Measurements from ENCODE around the gene IRAK1. TPM values are rescaled to one million over a fixed set of nuclear protein-coding genes. Genes with fewer than 3 reads are reported as not detected.
A peak's percentile ranks its signal among the peaks of the same experiment; 100 is the strongest.
"Not testable (repeated sequence)": the region's sequence is repeated elsewhere in the genome, so short reads cannot be mapped to it uniquely, and the experiment has no call there.

IRAK1 gene
- total and polyA plus RNA-seq, 4 donors: 10.2 to 68.4 (median 46.9) TPM

DNA sequence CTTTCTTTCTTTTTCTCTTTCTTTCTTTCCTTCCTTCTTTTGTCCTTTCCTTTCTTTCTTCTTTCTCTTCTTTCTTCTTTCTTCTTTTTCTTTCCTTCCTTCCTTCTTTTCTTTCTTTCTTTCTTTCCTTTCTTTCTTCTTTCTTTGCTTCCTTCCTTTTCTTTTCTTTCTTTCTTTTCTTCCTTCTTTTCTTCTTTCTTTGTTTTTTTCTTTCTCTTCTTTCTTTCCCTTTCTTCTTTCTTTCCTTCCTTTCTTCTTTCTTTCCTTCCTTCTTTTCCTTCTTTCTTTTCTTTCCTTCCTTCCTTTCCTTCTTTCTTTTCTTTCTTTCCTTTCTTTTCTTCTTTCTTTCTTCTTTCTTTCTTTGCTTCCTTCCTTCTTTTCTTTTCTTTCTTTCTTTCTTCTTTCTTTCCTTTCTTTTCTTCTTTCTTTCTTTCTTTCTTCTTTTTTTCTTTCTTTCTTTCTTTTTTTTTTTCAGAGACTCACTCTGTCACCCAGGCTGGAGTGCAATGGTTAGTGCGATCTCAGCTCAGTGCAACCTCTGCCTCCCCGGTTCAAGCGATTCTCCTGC is 28.6 kb downstream of the IRAK1 start:
- H3K27ac ChIP-seq (ENCODE audit: low read depth, low read length): no peak overlapping the region
- WGBS (ENCODE audit: insufficient coverage): 100% methylated on average over 1 of the region's 3 CpGs
- H3K4me1 ChIP-seq (ENCODE audit: control insufficient read depth, insufficient read depth, low read length): no peaks in the 10 kb centered on the region
- no peaks in the 10 kb centered on the region for H3K9me3 ChIP-seq (ENCODE audit: control insufficient read depth, insufficient read depth, low read length)
- no peaks in the 10 kb centered on the region for H3K27me3 ChIP-seq (ENCODE audit: control insufficient read depth, insufficient read depth, low read length)
- no peaks in the 10 kb centered on the region for H3K36me3 ChIP-seq (ENCODE audit: control insufficient read depth, insufficient read depth, low read length)
- no peak overlapping the region for H3K4me3 ChIP-seq (ENCODE audit: low read depth, low read length)
- DNase-seq (ENCODE audit: low read depth in 4 of 6, low spot score in 6 of 6): no peak

DNA sequence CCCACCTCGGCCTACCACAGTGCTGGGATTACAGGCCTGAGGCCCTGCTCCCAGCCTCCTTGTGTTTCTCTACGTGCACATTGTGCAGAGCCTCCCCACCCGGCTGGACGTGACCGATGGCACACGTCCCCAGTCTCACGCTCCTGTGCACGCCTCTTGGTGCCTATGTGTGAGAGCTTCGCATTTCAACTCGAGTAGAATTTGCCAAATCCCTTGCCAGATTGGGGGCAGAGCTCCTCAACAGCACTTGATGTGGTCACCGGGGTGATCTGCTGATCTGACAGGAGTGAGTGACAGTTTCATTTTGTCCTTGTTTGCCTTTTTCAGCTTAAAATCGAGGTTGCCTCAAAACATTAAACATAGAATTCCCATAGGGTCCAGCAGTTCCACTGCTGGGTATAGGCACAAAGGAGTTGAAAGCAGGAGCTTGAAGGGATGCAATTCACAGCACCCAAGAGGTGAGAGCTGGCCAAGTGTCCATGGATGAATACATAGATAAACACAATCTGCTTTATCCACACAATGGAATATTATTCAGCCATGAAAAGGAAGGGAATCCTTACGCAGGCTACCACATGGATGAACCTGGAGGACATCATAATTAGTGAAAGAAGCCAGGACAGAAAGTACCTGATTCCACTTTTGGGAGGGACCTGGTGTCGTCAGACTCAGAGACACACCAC is 29.6 kb downstream of the IRAK1 start:
- no peaks in the 10 kb centered on the region for H3K9me3 ChIP-seq (ENCODE audit: control insufficient read depth, insufficient read depth, low read length)
- peaks cover 7% of the 10 kb centered on the region for H3K4me1 ChIP-seq (ENCODE audit: control insufficient read depth, insufficient read depth, low read length)
- H3K27ac ChIP-seq (ENCODE audit: low read depth, low read length): no peak overlapping the region
- whole genome bisulfite sequencing (ENCODE audit: insufficient coverage): 83% methylated on average over 10 of the region's 14 CpGs
- no peaks in the 10 kb centered on the region for H3K27me3 ChIP-seq (ENCODE audit: control insufficient read depth, insufficient read depth, low read length)
- DNase-seq (ENCODE audit: low read depth in 4 of 6, low spot score in 6 of 6): no peak
- H3K4me3 ChIP-seq (ENCODE audit: low read depth, low read length): no peak overlapping the region
- no peaks in the 10 kb centered on the region for H3K36me3 ChIP-seq (ENCODE audit: control insufficient read depth, insufficient read depth, low read length)

DNA sequence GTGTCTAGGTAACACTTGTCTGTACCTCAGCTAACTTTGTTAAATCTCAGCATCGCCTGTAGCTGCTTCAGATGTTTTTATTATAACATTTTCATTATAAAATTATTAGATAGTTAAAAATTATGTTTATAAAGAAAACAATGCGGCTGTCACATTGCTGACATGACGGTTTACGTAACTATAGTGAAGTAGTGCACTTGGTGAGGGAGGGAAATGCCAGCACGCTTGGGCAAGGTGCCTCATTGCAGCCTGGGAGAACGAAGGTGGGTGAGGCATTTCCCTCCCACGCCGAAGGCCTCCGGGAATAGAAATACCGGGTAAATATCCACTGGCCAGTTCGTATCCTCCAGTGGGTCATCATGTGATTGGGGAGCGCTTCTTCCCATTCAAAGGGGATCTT is 31.2 kb downstream of the IRAK1 start:
- DNase-seq (ENCODE audit: low read depth in 4 of 6, low spot score in 6 of 6): no peak
- WGBS (ENCODE audit: insufficient coverage): 92% methylated on average over 7 of the region's 12 CpGs
- peaks cover 2% of the 10 kb centered on the region for H3K27me3 ChIP-seq (ENCODE audit: control insufficient read depth, insufficient read depth, low read length)
- no peak overlapping the region for H3K4me3 ChIP-seq (ENCODE audit: low read depth, low read length)
- H3K9me3 ChIP-seq (ENCODE audit: control insufficient read depth, insufficient read depth, low read length): no peaks in the 10 kb centered on the region
- H3K36me3 ChIP-seq (ENCODE audit: control insufficient read depth, insufficient read depth, low read length): no peaks in the 10 kb centered on the region
- H3K4me1 ChIP-seq (ENCODE audit: control insufficient read depth, insufficient read depth, low read length): peaks cover 11% of the 10 kb centered on the region
- no peak overlapping the region for H3K27ac ChIP-seq (ENCODE audit: low read depth, low read length)

DNA sequence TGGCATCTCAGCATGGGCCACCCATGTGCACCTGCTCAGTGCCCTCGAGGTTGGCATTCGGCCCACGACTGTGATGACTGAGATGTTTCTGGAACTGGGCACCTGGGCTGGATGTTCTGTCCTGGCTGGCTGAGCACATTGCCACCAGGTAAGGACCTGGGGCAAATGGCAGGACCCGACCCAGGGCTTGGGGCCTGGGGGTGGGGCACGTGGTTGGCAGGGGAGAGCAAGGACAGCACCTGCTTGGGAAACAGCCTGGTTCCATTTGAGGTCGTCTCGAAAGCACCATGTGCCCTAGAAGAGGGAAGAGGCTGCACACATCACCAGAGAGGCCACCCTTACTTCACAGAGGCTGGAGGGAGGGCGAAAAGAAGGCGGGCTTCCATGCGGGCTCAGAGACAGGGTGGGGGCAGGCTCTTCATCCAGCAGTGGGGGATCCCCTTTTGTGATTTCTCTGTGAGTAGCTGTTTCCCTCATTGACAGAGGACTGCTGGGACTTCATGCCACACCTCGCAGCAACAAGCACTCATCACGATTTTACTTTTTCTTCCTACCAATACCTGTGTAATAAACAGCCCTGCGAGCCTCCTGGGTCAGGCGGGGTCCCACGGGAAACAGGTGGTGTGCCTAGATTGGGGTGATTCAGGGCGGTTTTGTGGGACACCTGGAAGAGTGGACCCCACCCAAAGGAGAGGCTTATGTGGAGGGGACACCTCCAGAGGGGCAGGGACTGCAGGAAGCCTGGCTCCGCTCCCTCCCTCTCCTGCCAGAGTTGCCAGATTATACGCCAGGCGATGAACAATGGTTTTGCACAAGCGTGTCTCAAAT is 35.1 kb downstream of the IRAK1 start:
- no peak for DNase-seq (ENCODE audit: low read depth in 4 of 6, low spot score in 6 of 6)
- peaks cover 4% of the 10 kb centered on the region for H3K27me3 ChIP-seq (ENCODE audit: control insufficient read depth, insufficient read depth, low read length)
- peaks cover 9% of the 10 kb centered on the region for H3K36me3 ChIP-seq (ENCODE audit: control insufficient read depth, insufficient read depth, low read length)
- H3K9me3 ChIP-seq (ENCODE audit: control insufficient read depth, insufficient read depth, low read length): no peaks in the 10 kb centered on the region
- no peak overlapping the region for H3K27ac ChIP-seq (ENCODE audit: low read depth, low read length)
- peaks cover 22% of the 10 kb centered on the region for H3K4me1 ChIP-seq (ENCODE audit: control insufficient read depth, insufficient read depth, low read length)
- H3K4me3 ChIP-seq (ENCODE audit: low read depth, low read length): no peak overlapping the region
- WGBS (ENCODE audit: insufficient coverage): 75% methylated on average over 8 of the region's 20 CpGs

DNA sequence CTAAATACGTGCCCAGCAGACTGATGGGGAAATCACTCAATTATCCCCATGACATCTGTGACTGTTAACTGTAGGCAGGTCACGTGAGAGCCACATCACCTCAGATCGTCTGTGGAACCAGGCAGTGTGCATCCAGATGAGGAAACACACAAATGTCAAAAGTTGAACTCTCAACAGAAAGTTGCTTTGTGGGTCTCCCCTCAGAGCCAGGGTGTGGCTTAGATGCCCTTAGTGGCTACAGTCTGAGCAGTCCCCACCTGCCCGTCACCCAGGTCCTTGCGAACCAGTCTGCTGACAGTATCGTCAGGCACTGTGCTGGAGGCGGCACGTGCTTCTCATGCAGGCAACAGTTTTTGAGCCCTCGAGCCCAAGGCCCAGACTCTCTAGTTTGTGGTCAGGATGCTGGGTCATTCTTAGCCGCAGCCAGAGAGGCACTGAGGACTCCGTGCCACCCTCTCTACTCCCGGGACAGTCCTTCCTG is 36.3 kb downstream of the IRAK1 start:
- H3K9me3 ChIP-seq (ENCODE audit: control insufficient read depth, insufficient read depth, low read length): no peaks in the 10 kb centered on the region
- no peak overlapping the region for H3K27ac ChIP-seq (ENCODE audit: low read depth, low read length)
- no peak overlapping the region for H3K4me3 ChIP-seq (ENCODE audit: low read depth, low read length)
- peaks cover 22% of the 10 kb centered on the region for H3K4me1 ChIP-seq (ENCODE audit: control insufficient read depth, insufficient read depth, low read length)
- DNase-seq (ENCODE audit: low read depth in 4 of 6, low spot score in 6 of 6): no peak
- WGBS (ENCODE audit: insufficient coverage): 79% methylated on average over 11 of the region's 12 CpGs
- H3K36me3 ChIP-seq (ENCODE audit: control insufficient read depth, insufficient read depth, low read length): peaks cover 9% of the 10 kb centered on the region
- H3K27me3 ChIP-seq (ENCODE audit: control insufficient read depth, insufficient read depth, low read length): peaks cover 4% of the 10 kb centered on the region

DNA sequence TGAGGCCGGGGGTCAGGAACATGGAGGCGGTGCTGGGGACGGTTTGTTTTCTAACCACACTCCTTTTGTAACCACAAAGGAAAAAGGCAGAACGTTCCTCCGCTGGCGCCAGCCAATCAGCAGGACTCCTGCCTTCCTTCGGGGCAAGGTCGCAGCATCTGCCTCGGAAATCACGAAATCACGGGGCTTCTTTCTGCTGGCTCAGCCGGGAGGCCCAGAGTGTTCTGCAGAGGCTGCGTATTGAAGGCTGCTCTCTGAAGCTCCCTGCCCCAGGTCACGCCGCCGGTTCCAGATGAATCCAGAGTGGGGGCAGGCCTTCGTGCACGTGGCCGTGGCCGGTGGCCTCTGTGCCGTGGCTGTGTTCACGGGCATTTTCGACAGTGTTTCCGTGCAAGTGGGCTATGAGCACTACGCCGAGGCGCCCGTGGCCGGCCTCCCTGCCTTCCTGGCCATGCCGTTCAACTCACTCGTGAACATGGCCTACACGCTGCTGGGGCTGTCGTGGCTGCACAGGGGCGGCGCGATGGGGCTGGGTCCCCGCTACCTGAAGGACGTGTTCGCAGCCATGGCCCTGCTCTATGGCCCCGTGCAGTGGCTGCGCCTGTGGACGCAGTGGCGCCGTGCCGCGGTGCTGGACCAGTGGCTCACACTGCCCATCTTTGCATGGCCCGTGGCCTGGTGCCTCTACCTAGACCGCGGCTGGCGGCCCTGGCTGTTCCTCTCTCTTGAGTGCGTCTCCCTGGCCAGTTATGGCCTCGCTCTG is 37.8 kb downstream of the IRAK1 start:
- 77% methylated on average over 52 of the region's 52 CpGs for WGBS (ENCODE audit: insufficient coverage)
- peak in 2 of 6 donors; percentile 36 to 79 for DNase-seq (ENCODE audit: low read depth in 4 of 6, low spot score in 6 of 6)
- Histone ChIP-seq H3K27me3 (ENCODE audit: control insufficient read depth, insufficient read depth, low read length) (peaks cover 4% of the 10 kb centered on the region), H3K27ac (ENCODE audit: low read depth, low read length) (no peak overlapping the region), H3K36me3 (ENCODE audit: control insufficient read depth, insufficient read depth, low read length) (peaks cover 9% of the 10 kb centered on the region), H3K9me3 (ENCODE audit: control insufficient read depth, insufficient read depth, low read length) (no peaks in the 10 kb centered on the region), H3K4me3 (ENCODE audit: low read depth, low read length) (no peak overlapping the region), H3K4me1 (ENCODE audit: control insufficient read depth, insufficient read depth, low read length) (peaks cover 22% of the 10 kb centered on the region)

DNA sequence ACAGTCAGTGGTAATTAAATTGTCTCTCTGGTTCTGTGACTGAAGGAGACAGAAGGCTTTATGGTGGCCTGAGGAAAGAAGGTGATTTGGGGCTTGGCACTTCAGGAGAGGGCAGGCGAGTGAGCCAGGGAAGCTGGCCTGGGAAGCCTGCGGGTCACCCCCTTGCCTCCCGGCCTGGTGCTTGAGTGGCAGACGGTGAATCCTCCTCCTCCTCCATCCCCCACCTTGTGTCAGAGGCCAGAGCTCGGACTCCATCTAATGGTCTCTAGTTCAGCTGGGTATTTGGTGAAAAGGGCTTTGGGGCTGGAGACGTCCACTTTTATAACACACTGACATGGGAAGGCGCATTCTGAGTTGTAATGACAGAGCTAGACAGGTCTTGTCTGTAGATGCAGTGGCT is 38.5 kb downstream of the IRAK1 start:
- DNase-seq (ENCODE audit: low read depth in 4 of 6, low spot score in 6 of 6): no peak
- Histone ChIP-seq H3K4me1 (ENCODE audit: control insufficient read depth, insufficient read depth, low read length) (peaks cover 22% of the 10 kb centered on the region), H3K27me3 (ENCODE audit: control insufficient read depth, insufficient read depth, low read length) (peaks cover 4% of the 10 kb centered on the region), H3K27ac (ENCODE audit: low read depth, low read length) (peak overlapping the region; percentile 40), H3K9me3 (ENCODE audit: control insufficient read depth, insufficient read depth, low read length) (no peaks in the 10 kb centered on the region), H3K4me3 (ENCODE audit: low read depth, low read length) (no peak overlapping the region), H3K36me3 (ENCODE audit: control insufficient read depth, insufficient read depth, low read length) (peaks cover 9% of the 10 kb centered on the region)
- 74% methylated on average over 4 of the region's 7 CpGs for WGBS (ENCODE audit: insufficient coverage)

DNA sequence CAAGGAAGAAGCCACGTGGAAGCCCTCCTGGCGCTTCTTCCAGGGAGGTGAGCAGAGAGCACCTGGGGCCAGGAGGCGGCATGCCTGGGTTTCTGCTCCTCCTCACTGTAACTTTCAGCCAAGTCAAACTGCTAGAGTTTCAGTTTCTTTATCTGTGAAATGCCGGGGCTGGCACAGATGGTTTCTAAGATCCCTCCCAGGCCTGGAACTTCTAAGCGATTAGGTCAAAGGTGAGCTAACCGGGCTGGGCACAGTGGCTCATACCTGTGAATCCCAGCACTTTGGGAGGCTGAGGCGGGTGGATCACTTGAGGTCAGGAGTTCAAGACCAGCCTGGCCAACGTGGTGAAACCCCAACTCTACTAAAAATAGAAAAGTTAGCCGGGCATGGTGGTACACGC is 39.3 kb downstream of the IRAK1 start:
- not testable (repeated sequence) for H3K36me3 ChIP-seq (ENCODE audit: control insufficient read depth, insufficient read depth, low read length); H3K4me3 ChIP-seq (ENCODE audit: low read depth, low read length); H3K27me3 ChIP-seq (ENCODE audit: control insufficient read depth, insufficient read depth, low read length); H3K27ac ChIP-seq (ENCODE audit: low read depth, low read length); H3K9me3 ChIP-seq (ENCODE audit: control insufficient read depth, insufficient read depth, low read length); DNase-seq (ENCODE audit: low read depth in 4 of 6, low spot score in 6 of 6)
- WGBS (ENCODE audit: insufficient coverage): 92% methylated on average over 6 of the region's 10 CpGs
- H3K4me1 ChIP-seq (ENCODE audit: control insufficient read depth, insufficient read depth, low read length): peaks cover 18% of the 10 kb centered on the region

DNA sequence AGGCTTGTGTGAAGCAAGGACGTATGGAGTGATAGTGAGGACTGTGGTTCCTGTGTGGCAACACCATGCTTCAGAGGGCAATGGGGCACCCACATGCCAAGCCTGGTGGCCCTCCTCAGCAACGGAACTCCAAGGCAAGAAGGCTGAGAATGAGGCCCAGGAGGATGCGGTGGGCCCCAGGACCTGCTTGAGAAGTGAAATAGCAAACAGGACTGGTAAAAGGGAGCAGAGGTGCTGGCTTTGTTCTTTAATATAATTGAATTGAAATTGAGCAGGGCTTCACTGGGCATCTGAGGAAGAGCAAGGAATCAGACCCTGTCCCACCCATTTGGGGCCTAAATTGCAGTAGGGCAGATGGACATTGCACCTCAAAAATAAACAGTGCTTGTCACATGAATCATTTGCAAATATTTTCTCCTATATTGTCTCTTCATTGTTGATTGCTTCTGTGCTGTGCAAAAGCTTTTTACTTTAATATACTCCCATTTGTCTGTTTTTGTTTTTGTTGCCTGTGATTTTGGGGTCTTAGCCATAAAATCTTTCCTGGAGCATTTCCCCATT is 44.9 kb downstream of the IRAK1 start:
- H3K4me1 ChIP-seq (ENCODE audit: control insufficient read depth, insufficient read depth, low read length): peaks cover 18% of the 10 kb centered on the region
- H3K27ac ChIP-seq (ENCODE audit: low read depth, low read length): no peak overlapping the region

More for the DNA sequence above, 44.9 kb downstream of the IRAK1 start:
- H3K36me3 ChIP-seq (ENCODE audit: control insufficient read depth, insufficient read depth, low read length): no peaks in the 10 kb centered on the region
- DNase-seq (ENCODE audit: low read depth in 4 of 6, low spot score in 6 of 6): no peak
- H3K9me3 ChIP-seq (ENCODE audit: control insufficient read depth, insufficient read depth, low read length): no peaks in the 10 kb centered on the region
- H3K4me3 ChIP-seq (ENCODE audit: low read depth, low read length): no peak overlapping the region
- H3K27me3 ChIP-seq (ENCODE audit: control insufficient read depth, insufficient read depth, low read length): no peaks in the 10 kb centered on the region
- 62% methylated on average over 3 of the region's 3 CpGs for WGBS (ENCODE audit: insufficient coverage)

Measured in spinal cord (tissue), 10 donors.